22Rv1 (cell line): ENCODE results near the gene NIN.
"Not testable (repeated sequence)": the region's sequence is repeated elsewhere in the genome, so short reads cannot be mapped to it uniquely, and the experiment has no call there.

Experiments
- CTCF ChIP-seq: fragments of 450-650 bp; IDR thresholded peaks from 2 replicates; pipeline ENCODE4 v1.5.1; 2017; ENCODE audit warnings: mild to moderate bottlenecking
- ZFX ChIP-seq: fragments of 450-650 bp; IDR thresholded peaks from 2 replicates; pipeline ENCODE4 v1.6.1; 2017; ENCODE audit warnings: antibody characterized with exemption, borderline replicate concordance

DNA sequence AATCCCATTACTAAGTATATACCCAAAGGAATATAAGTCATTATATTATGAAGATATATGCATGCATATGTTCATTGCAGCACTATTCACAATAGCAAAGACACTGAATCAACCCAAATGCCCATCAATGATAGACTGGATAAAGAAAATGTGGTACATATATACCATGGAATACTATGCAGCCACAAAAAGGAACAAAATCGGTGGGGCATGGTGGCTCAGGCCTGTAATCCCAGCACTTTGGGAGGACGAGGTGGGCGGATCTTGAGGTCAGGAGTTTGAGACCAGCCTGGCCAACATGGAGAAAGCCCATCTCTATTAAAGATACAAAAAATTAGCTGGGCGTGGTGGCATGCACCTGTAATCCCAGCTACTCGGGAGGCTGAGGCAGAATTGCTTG, 15.4 kb downstream of the NIN start:
- not testable (repeated sequence) for TF ChIP-seq CTCF, ZFX
